Fibroblast of lung (primary cell): ENCODE measurements around the gene PPL. TPM values are rescaled to one million over a fixed set of nuclear protein-coding genes. Genes with fewer than 3 reads are reported as not detected.

Source experiments
- DNase-seq, 2 donors: peaks; one replicate each; pipeline versions ENCODE4 v3.0.0 to v3.0.0-alpha.2; 2010; ENCODE audit warnings: low read depth in 2 of 2
- H2AFZ ChIP-seq: 2 replicates; pipeline ENCODE4 v1.5.1; 2012; ENCODE audit warnings: low read length, control low read depth, inconsistent platforms
- H3K27ac ChIP-seq: 2 replicates; pipeline ENCODE4 v1.5.1; 2011; ENCODE audit warnings: low read length, control low read depth; ENCODE audit not compliant: insufficient read depth
- H3K27me3 ChIP-seq: 2 replicates; pipeline ENCODE4 v1.5.1; 2011; ENCODE audit warnings: mild to moderate bottlenecking, low read length; ENCODE audit not compliant: control insufficient read depth, insufficient read depth
- H3K36me3 ChIP-seq: 2 replicates; pipeline ENCODE4 v1.5.1; 2011; ENCODE audit warnings: low read length; ENCODE audit not compliant: control insufficient read depth, insufficient read depth
- H3K4me1 ChIP-seq: 2 replicates; pipeline ENCODE4 v1.5.1; 2011; ENCODE audit warnings: low read length; ENCODE audit not compliant: control insufficient read depth, insufficient read depth; ENCODE audit errors: extremely low read depth
- H3K4me2 ChIP-seq: 2 replicates; pipeline ENCODE4 v1.5.1; 2011; ENCODE audit warnings: low read length, control low read depth; ENCODE audit not compliant: insufficient read depth; ENCODE audit errors: extremely low read depth
- H3K4me3 ChIP-seq, 4 experiments: fragments of 200-600 bp in 1 of 4; sonication (generic) in 1 of 4; replicated peaks in 1 of 4; 2 replicates each; pipeline ENCODE4 v1.5.1; 2011 to 2016; ENCODE audit warnings: low read length in 4 of 4, low read depth in 3 of 4, mild to moderate bottlenecking in 3 of 4, control low read depth in 2 of 4, inconsistent platforms in 1 of 4, mixed read lengths in 1 of 4; ENCODE audit not compliant: insufficient read depth in 1 of 4; ENCODE audit errors: control extremely low read depth in 1 of 4
- H3K79me2 ChIP-seq: 2 replicates; pipeline ENCODE4 v1.5.1; 2012; ENCODE audit warnings: mild to moderate bottlenecking, low read length, inconsistent platforms; ENCODE audit not compliant: control insufficient read depth, insufficient read depth
- H3K9ac ChIP-seq: 2 replicates; pipeline ENCODE4 v1.5.1; 2011; ENCODE audit warnings: mild to moderate bottlenecking, low read length, control low read depth; ENCODE audit not compliant: insufficient read depth
- H3K9me3 ChIP-seq: 2 replicates; pipeline ENCODE4 v1.5.1; 2012; ENCODE audit warnings: low read depth, low read length; ENCODE audit not compliant: control insufficient read depth, insufficient read depth
- H4K20me1 ChIP-seq: 2 replicates; pipeline ENCODE4 v1.5.1; 2011; ENCODE audit warnings: low read length; ENCODE audit not compliant: control insufficient read depth, insufficient read depth; ENCODE audit errors: extremely low read depth
- EZH2 ChIP-seq: IDR thresholded peaks from 2 replicates; pipeline ENCODE4 v1.5.1; 2012; ENCODE audit warnings: low read length, control low read depth, mild to moderate bottlenecking; ENCODE audit errors: missing control alignments
- polyA plus RNA-seq, 2 donors: library from polyadenylated mRNA; depleted of rRNA in 1 of 2; stranded (reverse) in 1 of 2; unstranded in 1 of 2; fragments of >200 nt; gene quantifications; 2 replicates each; pipeline ENCODE4 v1.2.1, GENCODE V29; 2011 to 2012; ENCODE audit warnings: missing spikeins in 1 of 2
- total RNA-seq: library from RNA; depleted of rRNA; stranded (reverse); fragments of >200 nt; gene quantifications from 2 replicates; pipeline ENCODE4 v1.2.1, GENCODE V29; 2014
- TF ChIP-seq, protein P1 (sequence below), 2 donors: IDR thresholded peaks in 1 of 2; conservative IDR thresholded peaks in 1 of 2; 1 replicate in 1 of 2; 2 replicates in 1 of 2; pipeline ENCODE4 v1.5.1; 2011 to 2012; ENCODE audit warnings: low read length in 2 of 2, control low read depth in 1 of 2, inconsistent platforms in 1 of 2, low read depth in 1 of 2, mild to moderate bottlenecking in 1 of 2

The PPL gene
- total and polyA plus RNA-seq, 2 donors (not counting 1 experiment from before 2014, with no cell fraction given) = 5.0 to 50.5 TPM

DNA sequence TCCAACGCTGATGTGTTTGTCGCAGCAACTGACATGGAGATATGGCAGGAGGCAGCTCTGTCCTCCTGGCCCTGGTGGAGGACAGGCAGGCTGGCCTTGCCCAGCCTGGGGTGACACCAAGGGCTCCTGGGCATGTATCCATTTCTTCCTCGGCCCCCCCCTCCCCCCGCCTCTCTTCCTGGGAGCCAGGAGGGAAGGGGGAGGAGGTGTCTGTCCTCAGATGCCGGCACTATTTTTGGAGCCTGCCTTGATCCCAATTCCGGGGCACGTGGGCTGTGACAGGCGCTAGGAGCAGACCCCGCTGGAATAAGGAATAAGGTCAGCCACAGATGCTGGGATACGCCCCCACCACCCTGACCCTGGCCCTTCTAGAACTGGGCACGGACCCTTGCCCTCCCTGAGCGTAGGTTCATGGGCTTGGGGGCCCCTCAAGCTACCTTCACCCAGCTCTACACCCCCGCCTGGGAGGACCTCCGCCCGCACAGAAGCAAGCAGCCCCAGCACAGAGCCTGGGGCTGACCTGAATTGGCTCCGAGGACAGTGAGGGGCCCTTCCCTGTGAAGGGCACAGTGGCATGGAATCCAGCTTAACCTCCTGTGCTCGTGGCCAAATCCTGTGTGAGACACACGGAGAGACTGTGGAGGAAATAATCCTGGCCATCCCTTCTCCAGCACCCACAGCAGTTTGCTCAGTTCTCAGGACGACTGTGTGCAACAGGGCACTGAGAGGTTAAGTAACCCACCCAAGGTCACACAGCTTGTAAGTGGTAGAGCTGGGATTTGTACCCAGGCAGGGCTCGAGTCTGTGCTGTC is 45.3 kb upstream of the PPL start:
- no peaks in the 10 kb centered on the region for H4K20me1 ChIP-seq
- no peak overlapping the region for H2AFZ ChIP-seq
- H3K4me3 ChIP-seq = no peak overlapping the region
- H3K9ac ChIP-seq = no peak overlapping the region
- no peaks in the 10 kb centered on the region for H3K4me1 ChIP-seq
- H3K79me2 ChIP-seq = no peaks in the 10 kb centered on the region
- H3K9me3 ChIP-seq = no peaks in the 10 kb centered on the region
- no peak for DNase-seq
- peaks cover 3% of the 10 kb centered on the region for H3K27me3 ChIP-seq
- no peaks in the 10 kb centered on the region for H3K36me3 ChIP-seq
- no peak overlapping the region for H3K27ac ChIP-seq
- TF ChIP-seq EZH2 = no peak
- TF ChIP-seq, protein P1, sequence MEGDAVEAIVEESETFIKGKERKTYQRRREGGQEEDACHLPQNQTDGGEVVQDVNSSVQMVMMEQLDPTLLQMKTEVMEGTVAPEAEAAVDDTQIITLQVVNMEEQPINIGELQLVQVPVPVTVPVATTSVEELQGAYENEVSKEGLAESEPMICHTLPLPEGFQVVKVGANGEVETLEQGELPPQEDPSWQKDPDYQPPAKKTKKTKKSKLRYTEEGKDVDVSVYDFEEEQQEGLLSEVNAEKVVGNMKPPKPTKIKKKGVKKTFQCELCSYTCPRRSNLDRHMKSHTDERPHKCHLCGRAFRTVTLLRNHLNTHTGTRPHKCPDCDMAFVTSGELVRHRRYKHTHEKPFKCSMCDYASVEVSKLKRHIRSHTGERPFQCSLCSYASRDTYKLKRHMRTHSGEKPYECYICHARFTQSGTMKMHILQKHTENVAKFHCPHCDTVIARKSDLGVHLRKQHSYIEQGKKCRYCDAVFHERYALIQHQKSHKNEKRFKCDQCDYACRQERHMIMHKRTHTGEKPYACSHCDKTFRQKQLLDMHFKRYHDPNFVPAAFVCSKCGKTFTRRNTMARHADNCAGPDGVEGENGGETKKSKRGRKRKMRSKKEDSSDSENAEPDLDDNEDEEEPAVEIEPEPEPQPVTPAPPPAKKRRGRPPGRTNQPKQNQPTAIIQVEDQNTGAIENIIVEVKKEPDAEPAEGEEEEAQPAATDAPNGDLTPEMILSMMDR (conservative IDR thresholded peaks at IDR 0.05 in 1 of 2, IDR thresholded peaks at IDR 0.05 in 1 of 2; ENCODE audit: low read depth in 1 of 2, low read length in 2 of 2) = no peak
- H3K4me2 ChIP-seq = no peak overlapping the region

DNA sequence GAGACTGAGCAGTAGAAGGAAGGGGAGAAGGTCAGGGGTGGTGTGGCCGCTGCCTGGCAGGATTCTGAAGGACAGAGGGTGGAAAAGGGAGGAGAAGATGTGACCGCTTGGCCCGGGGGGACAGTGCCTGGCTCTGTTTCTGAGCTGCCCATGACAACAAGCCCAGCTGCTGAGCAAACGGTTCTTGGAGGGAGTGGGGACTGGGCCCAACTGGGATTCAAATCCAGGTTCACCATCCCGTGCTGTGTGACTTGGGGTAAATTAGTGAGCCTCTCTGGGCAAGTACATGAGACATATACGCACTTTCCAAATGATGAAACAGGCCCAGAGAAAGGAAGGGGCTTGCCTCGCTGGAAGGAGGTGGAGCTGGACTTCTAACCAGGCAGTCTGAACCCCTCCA is 44.5 kb upstream of the PPL start:
- Histone ChIP-seq H3K27ac (no peak overlapping the region), H3K4me1 (no peaks in the 10 kb centered on the region), H3K79me2 (no peaks in the 10 kb centered on the region), H4K20me1 (no peaks in the 10 kb centered on the region), H3K4me3 (no peak overlapping the region), H3K4me2 (no peak overlapping the region), H3K9ac (no peak overlapping the region), H3K36me3 (no peaks in the 10 kb centered on the region), H3K27me3 (peaks cover 3% of the 10 kb centered on the region), H2AFZ (no peak overlapping the region), H3K9me3 (no peaks in the 10 kb centered on the region)
- TF ChIP-seq, protein P1 (conservative IDR thresholded peaks at IDR 0.05 in 1 of 2, IDR thresholded peaks at IDR 0.05 in 1 of 2; ENCODE audit: low read depth in 1 of 2, low read length in 2 of 2) = no peak
- no peak for TF ChIP-seq EZH2
- no peak for DNase-seq

DNA sequence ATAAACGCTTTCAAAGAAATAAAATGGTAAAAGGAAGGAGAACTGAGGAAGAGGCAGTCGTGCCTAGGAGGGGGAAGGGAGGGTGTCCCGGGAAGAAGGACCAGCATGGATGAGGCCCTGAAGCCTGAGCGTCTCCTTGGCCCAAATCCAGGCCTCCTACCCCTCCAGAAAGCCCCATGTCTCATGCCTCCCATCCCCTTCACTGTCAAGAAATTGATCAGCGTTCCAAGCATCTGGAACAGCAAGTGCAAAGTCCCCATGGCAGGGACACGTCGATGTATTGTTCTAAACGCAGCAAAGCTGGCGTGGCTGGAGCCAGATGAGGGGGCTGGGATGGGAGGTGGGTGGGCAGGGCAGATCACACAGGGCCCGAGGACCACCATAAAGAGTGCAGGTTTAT is 43.7 kb upstream of the PPL start:
- Histone ChIP-seq H3K36me3 (no peaks in the 10 kb centered on the region), H2AFZ (no peak overlapping the region), H3K79me2 (no peaks in the 10 kb centered on the region), H4K20me1 (no peaks in the 10 kb centered on the region), H3K27me3 (peaks cover 3% of the 10 kb centered on the region), H3K27ac (no peak overlapping the region), H3K9me3 (no peaks in the 10 kb centered on the region), H3K4me3 (no peak overlapping the region), H3K4me1 (no peaks in the 10 kb centered on the region), H3K4me2 (no peak overlapping the region), H3K9ac (no peak overlapping the region)
- no peak for DNase-seq
- TF ChIP-seq, protein P1 (conservative IDR thresholded peaks at IDR 0.05 in 1 of 2, IDR thresholded peaks at IDR 0.05 in 1 of 2; ENCODE audit: low read depth in 1 of 2, low read length in 2 of 2) = no peak
- TF ChIP-seq EZH2 = no peak
